Naive B cell (primary cell): Measurements from ENCODE around the gene ADAMTSL3. TPM values are rescaled to one million over a fixed set of nuclear protein-coding genes. Genes with fewer than 3 reads are reported as not detected.
A peak's percentile ranks its signal among the peaks of the same experiment; 100 is the strongest.

ENCODE experiments used
- ATAC-seq, 2 donors: fragments of 150-1000 bp; cut with Tn5 transposase; 2 replicates each; pipeline ENCODE4 v1.10.0; 2021; ENCODE audit warnings: low read depth in 2 of 2, mild to moderate bottlenecking in 2 of 2, moderate library complexity in 2 of 2
- DNase-seq: peaks from one replicate; pipeline ENCODE4 v3.0.0; 2022
- H3K27ac Mint-ChIP-seq, 6 donors: one replicate each; pipeline ENCODE4 v1.8.0; 2020 to 2022; ENCODE audit warnings: mild to moderate bottlenecking in 6 of 6, mixed read lengths in 6 of 6, moderate library complexity in 5 of 6, inconsistent platforms in 2 of 6
- H3K27me3 Mint-ChIP-seq, 3 donors: one replicate each; pipeline ENCODE4 v1.8.0; 2021 to 2022; ENCODE audit warnings: mixed read lengths in 3 of 3, mild to moderate bottlenecking in 1 of 3
- H3K36me3 Mint-ChIP-seq, 2 donors: one replicate each; pipeline ENCODE4 v1.8.0; 2020 to 2022; ENCODE audit warnings: mixed read lengths in 2 of 2, inconsistent platforms in 1 of 2, mild to moderate bottlenecking in 1 of 2
- H3K4me1 Mint-ChIP-seq, 3 donors: one replicate each; pipeline ENCODE4 v1.8.0; 2020 to 2022; ENCODE audit warnings: mixed read lengths in 3 of 3, inconsistent platforms in 1 of 3, mild to moderate bottlenecking in 1 of 3, moderate library complexity in 1 of 3
- H3K4me3 Mint-ChIP-seq, 8 donors: one replicate each; pipeline ENCODE4 v1.8.0; 2020 to 2022; ENCODE audit warnings: mild to moderate bottlenecking in 8 of 8, mixed read lengths in 8 of 8, moderate library complexity in 8 of 8, inconsistent platforms in 2 of 8
- H3K9me3 Mint-ChIP-seq, 7 donors: one replicate each; pipeline ENCODE4 v1.8.0; 2020 to 2022; ENCODE audit warnings: mixed read lengths in 7 of 7, mild to moderate bottlenecking in 5 of 7, inconsistent platforms in 2 of 7, moderate library complexity in 1 of 7
- polyA plus RNA-seq, 6 donors: library from polyadenylated mRNA; unstranded; fragments of 300-500 nt; fragmentation: Illumina TruSeq; gene quantifications; one replicate each; pipeline ENCODE4 v1.2.3, GENCODE V29; 2021; ENCODE audit warnings: low read depth in 6 of 6

ADAMTSL3 gene
- polyA plus RNA-seq, 6 donors from 2014 or later: not detected

- Mint-ChIP-seq H3K27me3 (peaks cover 0 to 7% (median 5%) of the 10 kb centered on the region in 3 donors), H3K4me1 (no peaks in the 10 kb centered on the region), H3K36me3 (no peaks in the 10 kb centered on the region), H3K4me3 (no peak overlapping the region), H3K9me3 (peaks cover 0 to 3% (median 0%) of the 10 kb centered on the region in 7 donors), H3K27ac (no peak overlapping the region)
- ATAC-seq: peak in 1 of 2 donors; percentile 25
- no peak for DNase-seq
These were observed 329.9 kb downstream of the ADAMTSL3 start for GRCh38 chr15:83983634-83984458.

- no peak for DNase-seq
- Mint-ChIP-seq H3K9me3 (peaks cover 0 to 3% (median 0%) of the 10 kb centered on the region in 7 donors), H3K4me3 (no peak overlapping the region), H3K27ac (no peak overlapping the region), H3K27me3 (peaks cover 0 to 7% (median 5%) of the 10 kb centered on the region in 3 donors), H3K4me1 (no peaks in the 10 kb centered on the region), H3K36me3 (no peaks in the 10 kb centered on the region)
- ATAC-seq: no peak
These were observed 330.7 kb downstream of the ADAMTSL3 start for GRCh38 chr15:83984601-83985000.

GRCh38 chr15:83991163-83991562, 337.2 kb downstream of the ADAMTSL3 start:
- ATAC-seq: no peak
- Mint-ChIP-seq H3K27ac (no peak overlapping the region), H3K27me3 (peaks cover 5 to 12% (median 6%) of the 10 kb centered on the region in 3 donors), H3K36me3 (no peaks in the 10 kb centered on the region), H3K9me3 (peaks cover 0 to 3% (median 0%) of the 10 kb centered on the region in 7 donors), H3K4me1 (no peaks in the 10 kb centered on the region), H3K4me3 (no peak overlapping the region)
- no peak for DNase-seq

- no peaks in the 10 kb centered on the region for H3K36me3 Mint-ChIP-seq
- no peaks in the 10 kb centered on the region for H3K4me1 Mint-ChIP-seq
- ATAC-seq (no peak), DNase-seq (no peak)
- no peak overlapping the region for H3K27ac Mint-ChIP-seq
- H3K9me3 Mint-ChIP-seq: no peaks in the 10 kb centered on the region
- no peak overlapping the region for H3K4me3 Mint-ChIP-seq
- H3K27me3 Mint-ChIP-seq: peaks cover 6 to 9% (median 8%) of the 10 kb centered on the region in 3 donors
These were observed 338.6 kb downstream of the ADAMTSL3 start for GRCh38 chr15:83992324-83993031.

- no peaks in the 10 kb centered on the region for H3K9me3 Mint-ChIP-seq
- H3K4me3 Mint-ChIP-seq: no peak overlapping the region
- no peak overlapping the region for H3K27ac Mint-ChIP-seq
- no peak for ATAC-seq
- DNase-seq: no peak
- H3K36me3 Mint-ChIP-seq: no peaks in the 10 kb centered on the region
- peaks cover 6 to 9% (median 6%) of the 10 kb centered on the region in 3 donors for H3K27me3 Mint-ChIP-seq
- no peaks in the 10 kb centered on the region for H3K4me1 Mint-ChIP-seq
These were observed 339.7 kb downstream of the ADAMTSL3 start for GRCh38 chr15:83993591-83993990.

GRCh38 chr15:83998486-83998885, 344.6 kb downstream of the ADAMTSL3 start:
- H3K4me1 Mint-ChIP-seq: no peaks in the 10 kb centered on the region

GRCh38 chr15:83999396-84000135, 345.6 kb downstream of the ADAMTSL3 start:
- no peak for ATAC-seq
- Mint-ChIP-seq H3K27me3 (peaks cover 0 to 8% (median 0%) of the 10 kb centered on the region in 3 donors), H3K27ac (no peak overlapping the region), H3K4me1 (no peaks in the 10 kb centered on the region), H3K36me3 (no peaks in the 10 kb centered on the region), H3K4me3 (no peak overlapping the region), H3K9me3 (peaks cover 0 to 3% (median 0%) of the 10 kb centered on the region in 7 donors)
- DNase-seq: no peak

More at GRCh38 chr15:83998486-83998885, 344.6 kb downstream of the ADAMTSL3 start:
- peaks cover 0 to 13% (median 0%) of the 10 kb centered on the region in 3 donors for H3K27me3 Mint-ChIP-seq
- no peak for ATAC-seq
- H3K9me3 Mint-ChIP-seq: peaks cover 0 to 3% (median 0%) of the 10 kb centered on the region in 7 donors
- H3K4me3 Mint-ChIP-seq: no peak overlapping the region
- no peak for DNase-seq
- no peaks in the 10 kb centered on the region for H3K36me3 Mint-ChIP-seq
- no peak overlapping the region for H3K27ac Mint-ChIP-seq

- DNase-seq (no peak), ATAC-seq (no peak)
- H3K27ac Mint-ChIP-seq: no peak overlapping the region
- H3K9me3 Mint-ChIP-seq: peaks cover 0 to 3% (median 0%) of the 10 kb centered on the region in 7 donors
- H3K4me1 Mint-ChIP-seq: no peaks in the 10 kb centered on the region
- H3K36me3 Mint-ChIP-seq: no peaks in the 10 kb centered on the region
- H3K4me3 Mint-ChIP-seq: peak overlapping the region in 1 of 8 donors; percentile 49
- peaks cover 0 to 8% (median 0%) of the 10 kb centered on the region in 3 donors for H3K27me3 Mint-ChIP-seq
These were observed 347.1 kb downstream of the ADAMTSL3 start for GRCh38 chr15:84001037-84001436.

- Mint-ChIP-seq H3K27ac (no peak overlapping the region), H3K36me3 (no peaks in the 10 kb centered on the region), H3K9me3 (peaks cover 0 to 3% (median 0%) of the 10 kb centered on the region in 7 donors), H3K27me3 (peaks cover 0 to 8% (median 0%) of the 10 kb centered on the region in 3 donors), H3K4me3 (no peak overlapping the region), H3K4me1 (no peaks in the 10 kb centered on the region)
- no peak for DNase-seq
- ATAC-seq: no peak
These were observed 347.7 kb downstream of the ADAMTSL3 start for GRCh38 chr15:84001655-84002054.

GRCh38 chr15:84003791-84004503, 350.0 kb downstream of the ADAMTSL3 start:
- H3K27ac Mint-ChIP-seq: no peak overlapping the region

GRCh38 chr15:84006421-84006820, 352.5 kb downstream of the ADAMTSL3 start:
- Mint-ChIP-seq H3K36me3 (no peaks in the 10 kb centered on the region), H3K9me3 (peaks cover 1 to 7% (median 4%) of the 10 kb centered on the region in 7 donors), H3K4me3 (no peak overlapping the region), H3K4me1 (no peaks in the 10 kb centered on the region), H3K27me3 (peaks cover 0 to 13% (median 0%) of the 10 kb centered on the region in 3 donors), H3K27ac (no peak overlapping the region)
- no peak for DNase-seq
- ATAC-seq: no peak

More at GRCh38 chr15:84003791-84004503, 350.0 kb downstream of the ADAMTSL3 start:
- ATAC-seq (no peak), DNase-seq (no peak)
- Mint-ChIP-seq H3K27me3 (peaks cover 0 to 17% (median 0%) of the 10 kb centered on the region in 3 donors), H3K4me3 (no peak overlapping the region), H3K36me3 (no peaks in the 10 kb centered on the region), H3K9me3 (peaks cover 0 to 7% (median 0%) of the 10 kb centered on the region in 7 donors), H3K4me1 (no peaks in the 10 kb centered on the region)

GRCh38 chr15:84009616-84010015, 355.7 kb downstream of the ADAMTSL3 start:
- Mint-ChIP-seq H3K4me1 (no peaks in the 10 kb centered on the region), H3K27me3 (peaks cover 0 to 13% (median 0%) of the 10 kb centered on the region in 3 donors)
- ATAC-seq: no peak

More at GRCh38 chr15:84009616-84010015, 355.7 kb downstream of the ADAMTSL3 start:
- no peak for DNase-seq
- Mint-ChIP-seq H3K36me3 (peaks cover 7 to 8% of the 10 kb centered on the region in 2 donors), H3K9me3 (peaks cover 4 to 26% (median 11%) of the 10 kb centered on the region in 7 donors), H3K27ac (no peak overlapping the region), H3K4me3 (no peak overlapping the region)
